Thyroid gland (tissue), 4 donors: Measurements from ENCODE around the gene EVA1C.

Experiments
- CTCF ChIP-seq, 6 experiments: fragments of 200-600 bp in 3 of 6; fragments of 450-650 bp in 3 of 6; sonication (generic) in 3 of 6; IDR thresholded peaks; one replicate each; pipeline ENCODE4 v1.5.1; 2016 to 2019; ENCODE audit warnings: antibody characterized with exemption in 6 of 6, mild to moderate bottlenecking in 2 of 6, inconsistent platforms in 1 of 6, moderate library complexity in 1 of 6
- POLR2A ChIP-seq, 2 donors: fragments of 450-650 bp; IDR thresholded peaks; one replicate each; pipeline ENCODE4 v1.6.1; 2017; ENCODE audit warnings: antibody characterized with exemption in 2 of 2, mild to moderate bottlenecking in 2 of 2, moderate library complexity in 1 of 2

GRCh38 chr21:32377991-32378390, 34.5 kb upstream of the EVA1C start:
- TF ChIP-seq CTCF (IDR thresholded peaks at IDR 0.05) (no peak), POLR2A (IDR thresholded peaks at IDR 0.05) (no peak)
